Fibroblast of upper back skin (primary cell): ENCODE measurements around the gene CEBPB.
"Not testable (repeated sequence)": the region's sequence is repeated elsewhere in the genome, so short reads cannot be mapped to it uniquely, and the experiment has no call there.

Experiments used
- DNase-seq: peaks from one replicate; pipeline ENCODE4 v3.0.0-alpha.2; 2013

The CEBPB gene

GRCh38 chr20:50170549-50171220, 19.9 kb upstream of the CEBPB start:
- no peak for DNase-seq

GRCh38 chr20:50172347-50173013, 18.1 kb upstream of the CEBPB start:
- DNase-seq = peak; percentile 53

- DNase-seq = no peak
Observed at GRCh38 chr20:50174456-50174855, 16.2 kb upstream of the CEBPB start.

GRCh38 chr20:50175938-50176933, 14.4 kb upstream of the CEBPB start:
- DNase-seq = no peak

GRCh38 chr20:50178672-50179071, 12.0 kb upstream of the CEBPB start:
- DNase-seq = not testable (repeated sequence)

GRCh38 chr20:50181344-50181743, 9.3 kb upstream of the CEBPB start:
- DNase-seq = no peak

- DNase-seq = no peak
Observed at GRCh38 chr20:50182346-50182745, 8.3 kb upstream of the CEBPB start.

GRCh38 chr20:50185426-50185825, 5.2 kb upstream of the CEBPB start:
- no peak for DNase-seq

- DNase-seq = peak; percentile 77
Observed at GRCh38 chr20:50186151-50186885, 4.3 kb upstream of the CEBPB start.

- DNase-seq = no peak
Observed at GRCh38 chr20:50186987-50187402, 3.6 kb upstream of the CEBPB start.

- peak; percentile 43 for DNase-seq
Observed at GRCh38 chr20:50187403-50188051, 3.1 kb upstream of the CEBPB start.

- no peak for DNase-seq
Observed at GRCh38 chr20:50188287-50188688, 2.3 kb upstream of the CEBPB start.

- no peak for DNase-seq
Observed at GRCh38 chr20:50188879-50189680, 1.6 kb upstream of the CEBPB start.

GRCh38 chr20:50189681-50190250, 864 bp upstream of the CEBPB start:
- DNase-seq = no peak

GRCh38 chr20:50191065-50191543, 474 bp downstream of the CEBPB start:
- peak; percentile 57 for DNase-seq

GRCh38 chr20:50191544-50192363, 1.1 kb downstream of the CEBPB start:
- DNase-seq = peak; percentile 30

GRCh38 chr20:50192364-50193198, 2.0 kb downstream of the CEBPB start:
- DNase-seq = peak; percentile 95

GRCh38 chr20:50193199-50193835, 2.7 kb downstream of the CEBPB start:
- DNase-seq = no peak
